H9 (cell line): Measurements from ENCODE around the gene RIMBP2. TPM values are rescaled to one million over a fixed set of nuclear protein-coding genes. Genes with fewer than 3 reads are reported as not detected.

Experiments used
- DNase-seq: peaks from one replicate; pipeline ENCODE4 v3.0.0-alpha.2; 2017
- H2AFZ ChIP-seq: one replicate; pipeline ENCODE4 v1.6.1; 2013; ENCODE audit warnings: mild to moderate bottlenecking, low read length, control low read depth, moderate library complexity
- H2AK5ac ChIP-seq: 2 replicates; pipeline ENCODE4 v1.6.1; 2013; ENCODE audit warnings: low read length, control low read depth, mixed read lengths; ENCODE audit not compliant: insufficient read length
- H2BK120ac ChIP-seq: one replicate; pipeline ENCODE4 v1.6.1; 2013; ENCODE audit warnings: low read depth, mild to moderate bottlenecking, low read length, control low read depth, inconsistent platforms; ENCODE audit not compliant: poor library complexity, severe bottlenecking
- H2BK12ac ChIP-seq: 2 replicates; pipeline ENCODE4 v1.6.1; 2013; ENCODE audit warnings: low read length, control low read depth, mixed read lengths, low read depth; ENCODE audit not compliant: insufficient read length
- H2BK15ac ChIP-seq: 2 replicates; pipeline ENCODE4 v1.6.1; 2013; ENCODE audit warnings: low read depth, low read length, control low read depth
- H2BK20ac ChIP-seq: one replicate; pipeline ENCODE4 v1.6.1; 2013; ENCODE audit warnings: low read depth, mild to moderate bottlenecking, low read length, control low read depth, inconsistent platforms; ENCODE audit not compliant: poor library complexity, severe bottlenecking
- H2BK5ac ChIP-seq: 2 replicates; pipeline ENCODE4 v1.6.1; 2013; ENCODE audit warnings: low read length, control low read depth, mixed read lengths; ENCODE audit not compliant: insufficient read length
- H3K14ac ChIP-seq: 2 replicates; pipeline ENCODE4 v1.6.1; 2013; ENCODE audit warnings: low read length, control low read depth; ENCODE audit not compliant: insufficient read depth
- H3K18ac ChIP-seq: 2 replicates; pipeline ENCODE4 v1.6.1; 2013; ENCODE audit warnings: low read depth, mild to moderate bottlenecking, mixed read lengths, low read length, control low read depth; ENCODE audit not compliant: insufficient read length
- H3K23ac ChIP-seq: 2 replicates; pipeline ENCODE4 v1.6.1; 2013; ENCODE audit warnings: low read length, control low read depth, mixed read lengths, low read depth; ENCODE audit not compliant: insufficient read length
- H3K23me2 ChIP-seq: 2 replicates; pipeline ENCODE4 v1.6.1; 2013; ENCODE audit warnings: low read depth, mild to moderate bottlenecking, mixed read lengths, low read length, control low read depth; ENCODE audit not compliant: insufficient read length, poor library complexity, severe bottlenecking
- H3K27ac ChIP-seq: 2 replicates; pipeline ENCODE4 v1.5.1; 2013; ENCODE audit warnings: low read length, control low read depth, mixed read lengths, low read depth; ENCODE audit not compliant: insufficient read length
- H3K27me3 ChIP-seq: 2 replicates; pipeline ENCODE4 v1.6.1; 2013; ENCODE audit warnings: low read length, control low read depth, inconsistent platforms; ENCODE audit not compliant: insufficient read depth
- H3K4ac ChIP-seq: 2 replicates; pipeline ENCODE4 v1.6.1; 2013; ENCODE audit warnings: low read depth, mild to moderate bottlenecking, control low read depth, inconsistent platforms, low read length, moderate library complexity
- H3K4me1 ChIP-seq: 2 replicates; pipeline ENCODE4 v1.6.1; 2013; ENCODE audit warnings: low read length, control low read depth, inconsistent platforms; ENCODE audit not compliant: insufficient read depth
- H3K4me2 ChIP-seq: 2 replicates; pipeline ENCODE4 v1.6.1; 2013; ENCODE audit warnings: low read length, control low read depth, mixed read lengths; ENCODE audit not compliant: insufficient read length, insufficient read depth
- H3K56ac ChIP-seq: 2 replicates; pipeline ENCODE4 v1.6.1; 2013; ENCODE audit warnings: low read depth, mild to moderate bottlenecking, mixed read lengths, low read length, control low read depth; ENCODE audit not compliant: insufficient read length
- H3K79me1 ChIP-seq: 2 replicates; pipeline ENCODE4 v1.6.1; 2013; ENCODE audit warnings: low read depth, mild to moderate bottlenecking, moderate library complexity, low read length, control low read depth, inconsistent platforms; ENCODE audit not compliant: insufficient read depth, poor library complexity, severe bottlenecking
- H3K79me2 ChIP-seq: 2 replicates; pipeline ENCODE4 v1.6.1; 2013; ENCODE audit warnings: low read length, control low read depth, inconsistent platforms; ENCODE audit not compliant: insufficient read depth
- H3K9ac ChIP-seq: 2 replicates; pipeline ENCODE4 v1.6.1; 2013; ENCODE audit warnings: low read length, control low read depth, mixed read lengths; ENCODE audit not compliant: insufficient read length; ENCODE audit errors: extremely low read depth
- H3K9me3 ChIP-seq: one replicate; pipeline ENCODE4 v1.6.1; 2013; ENCODE audit warnings: low read depth, low read length, inconsistent platforms; ENCODE audit not compliant: control insufficient read depth
- H3T11ph ChIP-seq: one replicate; pipeline ENCODE4 v1.6.1; 2013; ENCODE audit warnings: mild to moderate bottlenecking, low read length, control low read depth, inconsistent platforms
- H4K20me1 ChIP-seq: one replicate; pipeline ENCODE4 v1.6.1; 2013; ENCODE audit not compliant: control insufficient read depth, insufficient read length, insufficient read depth
- H4K5ac ChIP-seq: 2 replicates; pipeline ENCODE4 v1.6.1; 2013; ENCODE audit warnings: low read depth, mild to moderate bottlenecking, mixed read lengths, low read length, control low read depth; ENCODE audit not compliant: insufficient read length
- H4K8ac ChIP-seq: replicated peaks from 2 replicates; pipeline ENCODE4 v1.6.1; 2013; ENCODE audit warnings: low read length, control low read depth, mixed read lengths, low read depth; ENCODE audit not compliant: insufficient read length
- H4K91ac ChIP-seq: 2 replicates; pipeline ENCODE4 v1.6.1; 2013; ENCODE audit warnings: low read depth, mild to moderate bottlenecking, moderate library complexity, mixed read lengths, low read length, control low read depth; ENCODE audit not compliant: insufficient read length
- H3K27ac Mint-ChIP-seq, 3 experiments: 2 replicates in 2 of 3; 3 replicates in 1 of 3; pipeline ENCODE4 v1.8.0; 2020 to 2021; ENCODE audit warnings: mixed read lengths in 3 of 3, mild to moderate bottlenecking in 1 of 3, moderate library complexity in 1 of 3
- H3K27me3 Mint-ChIP-seq: 2 replicates; pipeline ENCODE4 v1.8.0; 2021; ENCODE audit warnings: low read depth, mild to moderate bottlenecking, moderate library complexity, mixed read lengths
- H3K36me3 Mint-ChIP-seq, 3 experiments: 2 replicates in 2 of 3; 3 replicates in 1 of 3; pipeline ENCODE4 v1.8.0; 2020 to 2021; ENCODE audit warnings: low read depth in 3 of 3, mixed read lengths in 3 of 3; ENCODE audit not compliant: insufficient read depth in 1 of 3
- H3K4me1 Mint-ChIP-seq, 2 experiments: 2 replicates each; pipeline ENCODE4 v1.8.0; 2020; ENCODE audit warnings: mixed read lengths in 2 of 2
- H3K4me3 Mint-ChIP-seq, 2 experiments: 2 replicates in 1 of 2; 3 replicates in 1 of 2; pipeline ENCODE4 v1.8.0; 2020 to 2021; ENCODE audit warnings: mild to moderate bottlenecking in 2 of 2, mixed read lengths in 2 of 2, moderate library complexity in 1 of 2
- H3K9me3 Mint-ChIP-seq, 2 experiments: 2 replicates in 1 of 2; 3 replicates in 1 of 2; pipeline ENCODE4 v1.8.0; 2020; ENCODE audit warnings: mild to moderate bottlenecking in 2 of 2, mixed read lengths in 2 of 2, moderate library complexity in 1 of 2
- WGBS: extraction: QIAGEN DNeasy Blood & Tissue Kit; methylation state at CpG from one replicate; pipeline ENCODE4 v1.1.7; 2013; ENCODE audit warnings: missing lambda C conversion rate, low lambda C conversion rate, mixed read lengths; ENCODE audit not compliant: insufficient read length; ENCODE audit errors: extremely low coverage; 5-methylcytosine and 5-hydroxymethylcytosine counted together
- total RNA-seq: library from RNA; stranded (reverse); gene quantifications from 2 replicates; pipeline ENCODE4 v1.2.1, GENCODE V29; 2021
- TF ChIP-seq, protein P1 (sequence below): fragments of 200-600 bp; sonication (generic); conservative IDR thresholded peaks from 3 replicates; pipeline ENCODE4 v1.8.0; 2021; ENCODE audit warnings: antibody characterized with exemption, mild to moderate bottlenecking

Gene RIMBP2
- total RNA-seq, 1 experiment from 2014 or later: 0.70 TPM

DNA sequence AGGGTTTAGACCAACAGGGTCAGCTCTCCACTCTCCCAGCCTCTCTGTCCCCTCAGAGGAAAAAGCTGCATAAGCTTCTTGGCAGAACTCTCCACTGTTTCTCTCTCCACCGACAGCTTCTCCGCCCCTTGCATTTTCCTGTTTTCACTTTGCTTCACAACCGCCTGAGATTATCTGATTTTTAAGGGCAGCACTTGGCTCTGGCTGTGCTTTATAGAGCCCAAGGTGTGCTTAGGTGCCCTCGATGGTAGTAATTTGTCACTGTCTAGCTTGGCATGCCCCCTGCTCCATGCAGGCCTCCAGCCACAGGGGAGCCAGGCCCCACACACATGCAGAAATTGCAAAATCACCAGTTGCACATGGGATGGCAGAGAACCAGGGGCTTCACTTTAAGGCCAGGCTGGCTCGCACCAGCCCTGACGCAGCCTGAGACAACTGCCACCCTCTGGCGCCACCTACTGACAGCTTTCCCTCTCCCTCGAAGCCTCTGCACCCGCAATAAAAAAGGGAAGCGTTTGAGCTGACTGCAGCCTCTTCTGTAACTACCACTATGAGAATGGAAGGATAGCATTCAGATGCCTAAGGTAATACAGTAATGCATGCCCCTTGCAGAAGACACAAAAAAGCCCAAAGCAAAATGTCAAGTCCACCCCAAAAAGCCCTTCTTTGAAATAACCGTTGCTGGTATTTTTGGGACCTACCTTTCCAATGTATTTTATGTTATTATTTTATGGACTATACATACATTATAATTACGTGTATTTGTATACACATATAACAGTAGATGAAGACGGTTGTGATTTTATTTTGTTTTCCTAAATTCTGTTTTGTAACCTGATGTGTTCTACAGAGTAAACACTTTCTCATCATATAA is 32.0 kb upstream of the RIMBP2 start:
- no peak overlapping the region for H3K23ac ChIP-seq
- WGBS: no CpG with 5 or more reads among the region's 13 CpGs
- Mint-ChIP-seq H3K4me1 (peaks cover 0 to 3% of the 10 kb centered on the region in 2 experiments; a peak in 1 of 4 replicates), H3K27me3 (peaks cover 17% of the 10 kb centered on the region), H3K36me3 (no peaks in the 10 kb centered on the region), H3K27ac (no peak overlapping the region), H3K9me3 (no peaks in the 10 kb centered on the region), H3K4me3 (no peak overlapping the region)
- H3K9ac ChIP-seq: no peak overlapping the region
- DNase-seq: peak; percentile 88
- no peak overlapping the region for H4K5ac ChIP-seq
- H2BK20ac ChIP-seq: no peak overlapping the region
- H3K79me2 ChIP-seq: no peaks in the 10 kb centered on the region
- no peak overlapping the region for H3K56ac ChIP-seq
- no peak overlapping the region for H2AK5ac ChIP-seq
- H4K20me1 ChIP-seq: no peaks in the 10 kb centered on the region
- no peak overlapping the region for H2BK5ac ChIP-seq
- H2BK15ac ChIP-seq: no peak overlapping the region
- H3K23me2 ChIP-seq: no peaks in the 10 kb centered on the region
- H3K27ac ChIP-seq: no peak overlapping the region
- H3K4ac ChIP-seq: no peak overlapping the region
- TF ChIP-seq, protein P1, sequence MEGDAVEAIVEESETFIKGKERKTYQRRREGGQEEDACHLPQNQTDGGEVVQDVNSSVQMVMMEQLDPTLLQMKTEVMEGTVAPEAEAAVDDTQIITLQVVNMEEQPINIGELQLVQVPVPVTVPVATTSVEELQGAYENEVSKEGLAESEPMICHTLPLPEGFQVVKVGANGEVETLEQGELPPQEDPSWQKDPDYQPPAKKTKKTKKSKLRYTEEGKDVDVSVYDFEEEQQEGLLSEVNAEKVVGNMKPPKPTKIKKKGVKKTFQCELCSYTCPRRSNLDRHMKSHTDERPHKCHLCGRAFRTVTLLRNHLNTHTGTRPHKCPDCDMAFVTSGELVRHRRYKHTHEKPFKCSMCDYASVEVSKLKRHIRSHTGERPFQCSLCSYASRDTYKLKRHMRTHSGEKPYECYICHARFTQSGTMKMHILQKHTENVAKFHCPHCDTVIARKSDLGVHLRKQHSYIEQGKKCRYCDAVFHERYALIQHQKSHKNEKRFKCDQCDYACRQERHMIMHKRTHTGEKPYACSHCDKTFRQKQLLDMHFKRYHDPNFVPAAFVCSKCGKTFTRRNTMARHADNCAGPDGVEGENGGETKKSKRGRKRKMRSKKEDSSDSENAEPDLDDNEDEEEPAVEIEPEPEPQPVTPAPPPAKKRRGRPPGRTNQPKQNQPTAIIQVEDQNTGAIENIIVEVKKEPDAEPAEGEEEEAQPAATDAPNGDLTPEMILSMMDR: peak; percentile 96
- no peak overlapping the region for H3T11ph ChIP-seq
- no peak overlapping the region for H4K8ac ChIP-seq
- H2BK12ac ChIP-seq: no peak overlapping the region
- H3K27me3 ChIP-seq: no peaks in the 10 kb centered on the region
- no peak overlapping the region for H3K18ac ChIP-seq
- no peaks in the 10 kb centered on the region for H3K79me1 ChIP-seq
- no peak overlapping the region for H2AFZ ChIP-seq
- 0 out of 2 replicates have a peak, but pooled peaks cover 4% of the 10 kb centered on the region for H3K4me1 ChIP-seq
- H3K9me3 ChIP-seq: no peaks in the 10 kb centered on the region
- no peak overlapping the region for H3K4me2 ChIP-seq
- no peak overlapping the region for H2BK120ac ChIP-seq
- no peak overlapping the region; the same call in 1 of the 2 replicates for H3K14ac ChIP-seq
- H4K91ac ChIP-seq: no peak overlapping the region
